Measurements from ENCODE around the gene STAC2. TPM values are rescaled to one million over a fixed set of nuclear protein-coding genes. Genes with fewer than 3 reads are reported as not detected.
"Not testable (repeated sequence)": the region's sequence is repeated elsewhere in the genome, so short reads cannot be mapped to it uniquely, and the experiment has no call there.

STAC2 gene, protein sequence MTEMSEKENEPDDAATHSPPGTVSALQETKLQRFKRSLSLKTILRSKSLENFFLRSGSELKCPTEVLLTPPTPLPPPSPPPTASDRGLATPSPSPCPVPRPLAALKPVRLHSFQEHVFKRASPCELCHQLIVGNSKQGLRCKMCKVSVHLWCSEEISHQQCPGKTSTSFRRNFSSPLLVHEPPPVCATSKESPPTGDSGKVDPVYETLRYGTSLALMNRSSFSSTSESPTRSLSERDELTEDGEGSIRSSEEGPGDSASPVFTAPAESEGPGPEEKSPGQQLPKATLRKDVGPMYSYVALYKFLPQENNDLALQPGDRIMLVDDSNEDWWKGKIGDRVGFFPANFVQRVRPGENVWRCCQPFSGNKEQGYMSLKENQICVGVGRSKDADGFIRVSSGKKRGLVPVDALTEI
- not detected for total RNA-seq

DNA sequence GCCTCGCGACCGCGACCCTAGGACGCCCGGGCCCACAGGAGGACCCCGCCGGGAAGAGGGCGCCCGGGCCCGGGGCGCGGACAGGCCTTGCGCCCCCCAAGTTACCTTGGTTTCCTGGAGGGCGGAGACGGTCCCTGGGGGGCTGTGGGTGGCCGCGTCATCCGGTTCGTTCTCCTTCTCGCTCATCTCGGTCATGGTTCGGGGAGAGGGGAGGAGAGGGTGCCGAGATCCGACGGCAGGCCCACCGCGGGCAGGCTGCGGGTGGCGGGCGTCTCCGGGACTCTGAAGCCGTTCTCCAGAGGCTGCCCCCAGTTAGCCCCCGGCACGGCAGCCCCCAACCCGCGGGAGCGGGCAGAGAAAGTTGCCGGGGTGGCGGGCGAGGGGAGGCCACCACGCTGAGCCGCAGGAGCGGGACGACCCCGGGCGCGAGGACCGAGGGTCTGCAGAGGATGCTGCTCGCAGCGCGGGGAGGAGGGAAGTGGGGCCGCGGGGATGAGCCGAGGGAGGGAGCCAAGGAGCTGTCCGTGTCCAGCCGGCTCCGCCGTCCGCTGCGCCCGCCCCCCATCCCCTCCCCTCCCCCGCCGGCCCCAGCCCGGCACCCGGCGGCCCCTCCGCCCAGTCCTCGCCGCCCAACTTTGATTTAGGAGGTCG is at the start of gene STAC2:
TSS of gene STAC2 (minus strand) at position 638 of the 651 bp plus-strand sequence. CDS start at position 195, 443 bp downstream.
- Mint-ChIP-seq H3K36me3 (no peaks in the 10 kb centered on the region), H3K27ac (no peak within 1 kb of the TSS), H3K9me3 (ENCODE audit: low read depth) (no peaks in the 10 kb centered on the region), H3K27me3 (peaks cover 48% of the 10 kb centered on the region), H3K4me1 (peaks cover 8% of the 10 kb centered on the region), H3K4me3 (peak within 1 kb of the TSS; percentile 55)
- CTCF ChIA-PET: interaction anchor here (0.8 to 30.8 kb wide), 5 partner anchors 10 to 668 kb away, joined by 3 to 670 read pairs (median 8); no protein-coding TSS in a partner anchor
- DNase-seq (no peak), ATAC-seq (peak; percentile 32)

DNA sequence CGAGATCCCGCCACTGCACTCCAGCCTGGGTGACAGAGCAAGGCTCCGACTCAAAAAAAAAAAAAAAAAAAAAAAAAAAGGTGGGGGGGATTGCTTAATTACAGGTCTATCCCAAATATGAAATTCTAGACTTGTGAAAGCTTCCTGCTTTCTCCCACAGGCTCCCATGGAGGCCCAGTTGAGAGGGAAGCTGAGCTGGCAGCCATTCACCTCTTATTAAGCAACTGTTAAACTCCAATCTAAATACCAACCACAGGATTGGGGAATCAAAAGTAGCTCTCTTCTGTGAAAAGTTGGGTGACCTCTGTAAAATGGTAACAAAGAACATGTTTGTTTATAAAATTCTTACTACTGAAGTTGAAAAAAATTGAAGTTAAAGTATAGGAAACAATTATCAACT is 45.8 kb upstream of the STAC2 start:
- Mint-ChIP-seq H3K4me1 (no peaks in the 10 kb centered on the region), H3K27ac (no peak overlapping the region), H3K27me3 (no peaks in the 10 kb centered on the region), H3K36me3 (peaks cover 7% of the 10 kb centered on the region), H3K9me3 (ENCODE audit: low read depth) (no peaks in the 10 kb centered on the region), H3K4me3 (no peak overlapping the region)
- no peak for DNase-seq
- no peak for ATAC-seq
- CTCF ChIA-PET: interaction anchor here (0.7 kb wide), 1 partner anchor 212 kb away, joined by 4 read pairs; no protein-coding TSS in a partner anchor

DNA sequence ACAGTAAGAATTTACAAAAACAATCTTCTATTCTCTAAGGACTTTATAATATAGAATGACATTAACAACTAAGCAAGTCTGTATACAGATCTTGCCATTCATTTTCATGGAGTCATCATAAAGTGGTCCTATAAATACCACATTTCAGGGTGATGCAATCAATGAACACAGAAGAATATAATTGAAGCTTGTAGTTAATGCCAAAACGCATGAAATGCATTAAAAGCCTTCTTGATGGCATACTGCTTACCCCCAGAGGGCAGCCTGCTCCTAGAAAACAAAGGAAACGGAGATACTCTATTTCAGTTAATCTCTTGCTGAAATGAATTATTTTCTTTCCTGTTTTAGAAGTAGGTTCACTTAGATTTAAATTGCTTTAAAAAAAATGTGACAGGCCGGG is 45.2 kb upstream of the STAC2 start:
- no peak overlapping the region for H3K4me3 Mint-ChIP-seq
- H3K9me3 Mint-ChIP-seq (ENCODE audit: low read depth): no peaks in the 10 kb centered on the region
- no peaks in the 10 kb centered on the region for H3K4me1 Mint-ChIP-seq
- CTCF ChIA-PET: interaction anchor here (0.7 kb wide), 1 partner anchor 227 kb away, joined by 3 read pairs; no protein-coding TSS in a partner anchor
- DNase-seq: no peak
- ATAC-seq: no peak
- peaks cover 7% of the 10 kb centered on the region for H3K36me3 Mint-ChIP-seq
- H3K27ac Mint-ChIP-seq: no peak overlapping the region
- H3K27me3 Mint-ChIP-seq: no peaks in the 10 kb centered on the region

DNA sequence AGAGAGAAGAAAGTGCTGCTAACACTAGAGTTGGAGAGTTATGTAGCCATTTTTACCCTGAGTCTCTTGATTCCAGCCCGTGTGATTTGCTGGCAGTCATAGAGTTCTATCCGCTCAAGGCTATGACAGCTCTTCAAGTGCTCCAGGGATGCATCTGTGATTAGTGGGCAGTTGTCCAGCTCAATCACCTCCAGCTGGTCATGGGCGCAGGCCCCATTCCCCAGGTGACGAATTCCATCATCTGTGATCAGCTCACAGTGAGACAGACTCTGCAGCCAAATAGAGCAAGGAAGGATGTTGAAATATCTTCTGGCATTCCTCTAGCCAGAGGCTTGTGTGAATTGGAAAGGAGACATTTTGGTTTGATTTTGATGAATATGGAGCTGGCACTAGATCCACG is 38.4 kb upstream of the STAC2 start:
- Mint-ChIP-seq H3K27me3 (no peaks in the 10 kb centered on the region), H3K9me3 (ENCODE audit: low read depth) (no peaks in the 10 kb centered on the region), H3K4me3 (no peak overlapping the region), H3K4me1 (no peaks in the 10 kb centered on the region), H3K36me3 (peaks cover 18% of the 10 kb centered on the region), H3K27ac (no peak overlapping the region)
- CTCF ChIA-PET: interaction anchor here (1.1 to 2.7 kb wide), 2 partner anchors 20 to 57 kb away, joined by 3 to 12 read pairs; no protein-coding TSS in a partner anchor
- DNase-seq (no peak), ATAC-seq (no peak)

DNA sequence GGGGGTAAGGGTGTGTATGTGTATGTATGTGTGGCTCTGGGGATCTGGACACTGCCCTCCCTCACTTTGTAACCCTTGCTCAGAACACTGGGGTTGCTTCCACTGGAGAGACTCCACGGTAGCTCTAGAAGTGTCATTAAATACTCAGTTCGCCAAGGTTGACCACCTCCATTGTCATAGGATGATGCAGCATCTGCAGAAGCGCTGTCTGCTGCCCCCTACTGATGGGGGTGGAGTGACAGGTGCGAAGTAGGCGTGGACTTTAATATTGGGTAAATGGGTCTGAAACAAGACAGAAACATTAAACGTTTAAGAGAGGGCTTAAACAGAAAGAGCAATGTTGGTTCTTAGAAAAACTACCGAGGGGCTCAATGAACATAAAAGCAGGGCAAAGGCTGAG is 35.5 kb upstream of the STAC2 start:
- H3K4me3 Mint-ChIP-seq: no peak overlapping the region
- H3K27ac Mint-ChIP-seq: no peak overlapping the region
- H3K36me3 Mint-ChIP-seq: peaks cover 14% of the 10 kb centered on the region
- no peaks in the 10 kb centered on the region for H3K4me1 Mint-ChIP-seq
- CTCF ChIA-PET: interaction anchor here (0.8 kb wide), 1 partner anchor 16 kb away, joined by 4 read pairs; no protein-coding TSS in a partner anchor
- DNase-seq (no peak), ATAC-seq (no peak)
- no peaks in the 10 kb centered on the region for H3K27me3 Mint-ChIP-seq
- H3K9me3 Mint-ChIP-seq (ENCODE audit: low read depth): no peaks in the 10 kb centered on the region

DNA sequence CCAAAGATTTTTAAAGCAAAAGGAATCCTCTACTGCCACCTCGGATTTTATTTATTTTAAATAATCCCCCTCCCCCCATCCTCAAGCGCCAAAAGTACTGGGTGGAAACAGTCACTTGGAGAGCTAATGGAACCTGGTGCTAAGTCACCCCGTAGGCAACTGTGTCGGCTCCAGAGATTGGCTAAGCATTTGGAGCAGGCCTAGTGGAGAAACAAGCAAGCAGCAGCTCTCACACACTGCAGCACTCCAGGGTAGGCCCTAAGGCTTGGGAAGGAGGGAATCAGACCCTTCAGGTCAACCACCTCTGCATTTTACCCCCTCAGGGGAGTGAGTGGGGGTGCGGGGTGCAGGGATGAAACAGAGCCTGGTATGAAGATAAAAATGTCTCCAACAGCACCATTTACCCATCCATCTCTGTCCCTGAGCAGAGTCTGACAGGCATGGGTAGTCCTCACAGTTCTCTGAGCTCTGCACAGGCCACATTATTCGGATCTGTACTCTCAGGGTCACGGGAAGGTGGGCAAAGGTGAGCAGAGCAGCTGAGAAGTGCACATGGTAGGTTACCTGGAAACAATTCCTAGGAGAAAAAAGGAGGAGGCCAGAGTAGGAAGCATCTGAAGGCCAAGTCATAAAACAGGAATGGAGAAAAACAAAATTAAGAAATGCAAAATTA is 27.2 kb upstream of the STAC2 start:
- Mint-ChIP-seq H3K9me3 (ENCODE audit: low read depth) (no peaks in the 10 kb centered on the region), H3K4me3 (no peak overlapping the region), H3K27ac (no peak overlapping the region), H3K36me3 (peaks cover 4% of the 10 kb centered on the region), H3K27me3 (no peaks in the 10 kb centered on the region), H3K4me1 (no peaks in the 10 kb centered on the region)
- CTCF ChIA-PET: interaction anchor here (0.9 to 1.9 kb wide), 5 partner anchors 9 to 100 kb away, joined by 3 to 14 read pairs (median 3); no protein-coding TSS in a partner anchor
- no peak for DNase-seq
- no peak for ATAC-seq

DNA sequence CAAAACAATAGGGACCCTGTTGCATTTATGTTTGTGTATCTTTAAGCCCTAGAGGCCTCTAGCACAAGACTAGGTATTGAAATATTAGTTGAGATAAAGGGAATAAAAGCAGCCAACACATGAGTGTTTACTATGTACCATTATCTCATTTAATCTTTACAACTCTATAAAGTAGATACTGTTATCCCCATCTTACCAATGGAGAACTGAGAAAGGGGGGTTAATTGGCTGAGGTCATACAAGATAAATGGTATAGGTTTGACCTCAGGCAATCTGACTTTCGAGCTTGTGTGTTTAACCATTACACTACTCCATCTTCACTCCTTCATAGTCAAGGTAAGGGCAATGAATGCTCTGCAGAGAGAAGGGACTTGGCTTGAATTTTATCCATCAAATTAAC is 26.3 kb upstream of the STAC2 start:
- DNase-seq (no peak), ATAC-seq (no peak)
- no peak overlapping the region for H3K27ac Mint-ChIP-seq
- CTCF ChIA-PET: interaction anchor here (0.9 to 1.9 kb wide), 5 partner anchors 8 to 77 kb away, joined by 3 to 14 read pairs (median 4); no protein-coding TSS in a partner anchor
- no peaks in the 10 kb centered on the region for H3K27me3 Mint-ChIP-seq
- peaks cover 4% of the 10 kb centered on the region for H3K36me3 Mint-ChIP-seq
- H3K9me3 Mint-ChIP-seq (ENCODE audit: low read depth): no peaks in the 10 kb centered on the region
- H3K4me3 Mint-ChIP-seq: no peak overlapping the region
- H3K4me1 Mint-ChIP-seq: no peaks in the 10 kb centered on the region

DNA sequence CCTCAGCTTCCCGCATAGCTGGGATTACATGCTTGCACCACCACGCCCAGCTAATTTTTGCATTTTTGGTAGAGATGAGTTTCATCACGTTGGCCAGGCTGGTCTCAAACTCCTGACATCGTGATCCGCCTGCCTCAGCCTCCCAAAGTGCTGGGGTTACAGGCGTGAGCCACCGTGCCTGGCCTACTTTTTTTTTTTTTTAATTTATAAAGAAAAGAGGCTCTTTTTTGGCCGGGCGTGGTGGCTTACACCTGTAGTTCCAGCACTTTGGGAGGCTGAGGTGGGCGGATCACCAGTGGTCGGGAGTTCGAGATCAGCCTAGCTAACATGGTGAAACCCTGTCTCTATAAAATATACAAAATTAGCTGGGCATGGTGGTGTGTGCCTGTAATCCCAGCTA is 24.3 kb upstream of the STAC2 start:
- DNase-seq; H3K27ac Mint-ChIP-seq; H3K4me1 Mint-ChIP-seq; H3K36me3 Mint-ChIP-seq; H3K4me3 Mint-ChIP-seq; H3K27me3 Mint-ChIP-seq; H3K9me3 Mint-ChIP-seq (ENCODE audit: low read depth); ATAC-seq: not testable (repeated sequence)
- CTCF ChIA-PET: interaction anchor here (1.3 to 21.5 kb wide), 4 partner anchors 19 to 85 kb away, joined by 3 to 670 read pairs (median 4); partner anchors contain the start of genes CACNB1 and RPL19

DNA sequence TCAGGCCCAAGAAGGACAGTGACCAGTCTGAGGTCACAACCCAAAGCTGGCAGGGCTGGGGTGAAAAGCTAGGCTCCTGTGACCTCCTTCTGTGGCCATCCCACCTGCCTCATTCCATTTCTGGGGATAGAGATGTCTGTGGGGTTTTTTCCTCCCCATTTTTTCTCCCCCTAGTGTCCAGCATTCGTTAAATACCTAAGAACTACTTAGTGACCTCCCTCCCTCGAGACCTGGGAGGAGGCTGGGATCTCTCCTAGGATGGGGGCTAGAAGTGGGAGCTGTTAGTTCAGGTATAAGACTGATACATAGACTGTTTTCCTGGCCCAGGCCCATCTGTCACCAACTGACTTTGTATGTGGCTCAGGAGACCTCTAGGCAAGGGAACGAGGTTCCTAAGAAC is 20.5 kb upstream of the STAC2 start:
- Mint-ChIP-seq H3K4me1 (peaks cover 12% of the 10 kb centered on the region), H3K27ac (no peak overlapping the region), H3K36me3 (no peaks in the 10 kb centered on the region), H3K27me3 (no peaks in the 10 kb centered on the region), H3K9me3 (ENCODE audit: low read depth) (no peaks in the 10 kb centered on the region), H3K4me3 (no peak overlapping the region)
- DNase-seq (no peak), ATAC-seq (no peak)
- CTCF ChIA-PET: interaction anchor here (0.6 to 21.5 kb wide), 11 partner anchors 8 to 263 kb away, joined by 3 to 670 read pairs (median 9); partner anchors contain the start of genes CACNB1 and RPL19

DNA sequence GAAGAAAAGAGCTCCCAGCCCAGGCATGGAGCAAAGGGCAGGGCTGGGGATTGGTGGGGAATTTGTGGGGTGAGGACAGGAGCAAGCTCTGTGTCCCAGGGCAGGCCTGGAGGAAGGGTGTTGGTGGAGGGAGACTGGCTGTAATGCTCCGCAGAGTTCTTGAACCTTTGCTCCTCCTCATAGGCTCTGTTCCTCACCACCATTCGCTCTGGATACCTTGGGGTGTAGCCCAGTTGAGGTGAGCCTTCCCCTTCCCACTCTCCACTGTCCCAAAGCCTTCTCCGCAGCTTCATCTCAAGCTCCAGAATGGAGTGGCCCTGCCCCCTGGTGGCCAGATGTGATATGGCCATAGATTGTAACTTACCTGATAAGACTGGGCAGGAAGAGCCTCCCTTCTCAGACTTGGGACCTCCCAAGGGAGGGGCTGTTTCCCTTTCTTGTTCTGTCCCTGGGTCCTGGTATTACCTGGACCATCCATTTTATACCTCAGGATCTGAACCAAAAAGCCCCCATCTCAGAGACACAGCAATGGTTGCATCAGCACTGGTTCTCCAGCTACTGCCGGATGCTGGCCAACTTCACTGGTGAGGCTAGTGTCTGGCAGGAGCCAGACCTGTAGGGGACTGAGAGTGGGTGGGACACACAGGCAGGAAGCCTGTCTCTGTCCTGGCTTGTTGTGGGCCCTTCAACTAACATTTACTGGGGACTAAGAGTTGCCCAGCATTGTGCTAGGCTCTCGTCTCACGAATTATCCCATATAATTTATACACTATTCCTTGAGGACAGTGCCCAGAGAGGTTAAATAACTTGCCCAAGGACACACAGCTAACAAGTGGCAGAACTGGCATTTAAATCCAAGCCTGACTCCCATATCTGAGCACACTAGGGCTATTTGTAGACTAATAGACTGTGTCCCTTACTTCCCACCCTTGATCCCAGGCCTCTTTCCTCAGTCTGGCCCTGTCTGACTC is 19.1 kb upstream of the STAC2 start:
- H3K36me3 Mint-ChIP-seq: no peaks in the 10 kb centered on the region
- no peak overlapping the region for H3K27ac Mint-ChIP-seq
- no peak overlapping the region for H3K4me3 Mint-ChIP-seq
- no peaks in the 10 kb centered on the region for H3K27me3 Mint-ChIP-seq
- peak; percentile 91 for DNase-seq
- H3K9me3 Mint-ChIP-seq (ENCODE audit: low read depth): no peaks in the 10 kb centered on the region
- peak; percentile 90 for ATAC-seq
- peaks cover 13% of the 10 kb centered on the region for H3K4me1 Mint-ChIP-seq
- CTCF ChIA-PET: interaction anchor here (0.7 to 21.5 kb wide), 40 partner anchors 8 to 513 kb away, joined by 3 to 670 read pairs (median 4); partner anchors contain the start of genes ARL5C, CACNB1, FBXL20 and RPL19

DNA sequence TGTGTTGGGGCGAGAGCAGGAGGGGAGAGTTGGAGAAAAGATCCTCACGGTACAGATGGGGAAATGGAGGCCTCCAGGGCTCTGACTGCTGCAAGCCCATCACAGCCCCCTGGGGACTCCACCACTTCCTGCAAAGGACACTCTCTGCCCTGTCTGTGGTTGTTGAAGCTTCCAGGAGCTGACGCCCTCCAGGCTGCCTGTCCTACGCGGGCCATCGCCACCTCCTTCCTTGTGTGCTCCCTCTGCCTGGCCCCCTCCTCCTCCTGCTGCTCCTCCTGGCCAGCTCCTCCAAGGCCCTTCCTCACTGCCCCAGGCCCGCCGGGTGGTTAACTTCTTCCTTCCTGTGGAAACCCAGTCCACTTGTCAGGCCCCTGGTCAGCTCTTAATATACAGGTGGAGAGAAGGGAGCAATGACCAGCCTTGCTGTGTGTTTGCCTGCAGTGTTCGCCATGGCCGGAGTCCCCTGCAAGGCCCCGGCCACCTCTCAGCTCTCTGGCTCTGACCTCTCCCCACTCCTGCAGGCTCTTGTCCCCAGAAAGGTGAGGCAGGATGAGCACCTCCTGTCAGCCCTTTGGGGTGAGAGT is 18.4 kb upstream of the STAC2 start:
- CTCF ChIA-PET: interaction anchor here (0.8 to 21.5 kb wide), 36 partner anchors 8 to 493 kb away, joined by 3 to 670 read pairs (median 5); partner anchors contain the start of genes ARL5C, CACNB1, FBXL20 and RPL19
- Mint-ChIP-seq H3K27ac (no peak overlapping the region), H3K4me1 (peaks cover 21% of the 10 kb centered on the region), H3K36me3 (no peaks in the 10 kb centered on the region), H3K27me3 (peaks cover 4% of the 10 kb centered on the region), H3K9me3 (ENCODE audit: low read depth) (no peaks in the 10 kb centered on the region), H3K4me3 (no peak overlapping the region)
- ATAC-seq (peak; percentile 29), DNase-seq (no peak)

DNA sequence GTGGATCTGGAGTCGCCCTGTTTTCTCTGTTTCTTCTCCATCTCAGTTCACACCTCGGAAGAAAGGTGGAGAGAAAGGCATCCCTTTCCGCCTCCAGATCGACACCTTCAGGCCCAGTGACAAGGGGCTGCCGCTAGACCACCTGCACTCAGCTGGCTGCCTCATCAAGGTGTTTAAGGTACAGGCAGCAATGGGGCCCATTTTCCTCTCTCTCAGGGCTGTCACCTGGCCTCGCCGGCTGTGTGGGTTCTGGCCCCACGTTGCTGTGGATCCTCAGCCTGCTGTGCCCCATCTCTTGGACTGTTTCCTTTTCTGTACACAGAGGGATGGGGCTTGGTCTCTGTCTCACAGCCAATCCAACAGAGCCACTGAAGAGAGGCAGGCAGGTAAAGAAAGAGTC is 17.4 kb upstream of the STAC2 start:
- H3K4me1 Mint-ChIP-seq: peaks cover 29% of the 10 kb centered on the region

More for the DNA sequence above, 17.4 kb upstream of the STAC2 start:
- no peak overlapping the region for H3K27ac Mint-ChIP-seq
- DNase-seq (no peak), ATAC-seq (no peak)
- H3K4me3 Mint-ChIP-seq: no peak overlapping the region
- CTCF ChIA-PET: interaction anchor here (0.7 to 21.5 kb wide), 10 partner anchors 7 to 260 kb away, joined by 3 to 670 read pairs (median 21); partner anchors contain the start of genes ARL5C, CACNB1 and RPL19
- peaks cover 4% of the 10 kb centered on the region for H3K27me3 Mint-ChIP-seq
- H3K36me3 Mint-ChIP-seq: no peaks in the 10 kb centered on the region
- H3K9me3 Mint-ChIP-seq (ENCODE audit: low read depth): no peaks in the 10 kb centered on the region

All from activated CD8-positive, alpha-beta memory T cell treated with anti-CD3 and anti-CD28 coated beads, Interleukin-2, amount 10 ng/mL, durations not matched to agents 7 days and 5 days (primary cell).